K562 (cell line): ENCODE data around the gene PRRC2B. TPM values are rescaled to one million over a fixed set of nuclear protein-coding genes. Genes with fewer than 3 reads are reported as not detected.
A peak's percentile ranks its signal among the peaks of the same experiment; 100 is the strongest.

Experiments
- POLR2AphosphoS5 ChIP-seq: IDR thresholded peaks from 2 replicates; pipeline ENCODE4 v1.6.1; 2011; ENCODE audit warnings: mild to moderate bottlenecking, low read depth, low read length, moderate library complexity; ENCODE audit not compliant: control insufficient read depth, insufficient read depth
- ZNF79 ChIP-seq: fragments of 250-450 bp; sonication (Bioruptor Pico); IDR thresholded peaks from 2 replicates; pipeline ENCODE4 v1.4.0; 2020; ENCODE audit warnings: low read depth, mild to moderate bottlenecking, moderate library complexity
- polyA plus RNA-seq, 8 experiments: library from polyadenylated mRNA; depleted of rRNA in 4 of 8; stranded (reverse) in 5 of 8; unstranded in 3 of 8; fragments of >200 nt; fragmentation: Nextera tagmentation in 2 of 8; fragmentation: Illumina TruSeq in 1 of 8; extraction: Ambion mirVana in 2 of 8; extraction: Trizol in 1 of 8; gene quantifications; 2 replicates each; pipeline versions ENCODE4 v1.2.1 to v1.2.3, GENCODE V29; 2011 to 2014; ENCODE audit warnings: inconsistent platforms in 1 of 8, missing spikeins in 1 of 8
- total RNA-seq, 7 experiments: library from RNA; depleted of rRNA in 6 of 7; stranded (reverse); fragments of >200 nt in 6 of 7; fragmentation: Illumina TruSeq in 2 of 7; extraction: Trizol in 2 of 7; gene quantifications; 2 replicates each; pipeline versions ENCODE4 v1.2.1 to v1.2.3, GENCODE V29; 2011 to 2021; ENCODE audit warnings: low replicate concordance in 1 of 7
- TF ChIP-seq, protein P1 (sequence below): fragments of 250-450 bp; sonication (Bioruptor Pico); IDR thresholded peaks from 2 replicates; pipeline ENCODE4 v1.5.0; 2020; ENCODE audit warnings: mild to moderate bottlenecking
- TF ChIP-seq, protein P2 (sequence below): fragments of 250-450 bp; sonication (Bioruptor Pico); IDR thresholded peaks from 2 replicates; pipeline ENCODE4 v1.8.0; 2022; ENCODE audit warnings: inconsistent platforms, mild to moderate bottlenecking, moderate library complexity, borderline replicate concordance
- TF ChIP-seq, protein P3 (sequence below), 2 experiments: fragments of 250-450 bp in 1 of 2; fragments of 450-650 bp in 1 of 2; sonication (Bioruptor Pico) in 1 of 2; IDR thresholded peaks; 2 replicates each; pipeline versions ENCODE4 v1.6.1 to v1.8.0; 2016 to 2021; ENCODE audit warnings: mild to moderate bottlenecking in 2 of 2, moderate library complexity in 2 of 2, missing compliant biosample characterization in 1 of 2, missing genetic modification characterization in 1 of 2
- TF ChIP-seq, protein P4 (sequence below): fragments of 250-450 bp; sonication (Bioruptor Pico); IDR thresholded peaks from 2 replicates; pipeline ENCODE4 v1.5.0; 2021; ENCODE audit warnings: mild to moderate bottlenecking, borderline replicate concordance
- TF ChIP-seq, protein P5 (sequence below): sonication (generic); formaldehyde crosslinking; IDR thresholded peaks from 2 replicates; pipeline ENCODE4 v1.8.1; 2023; ENCODE audit warnings: mild to moderate bottlenecking, missing genetic modification reagents

The PRRC2B gene
- total and polyA plus RNA-seq, 9 of the 15 experiments (the other 6 are each of a cell fraction or from before 2014, with no cell fraction given): 0.34 to 125 (median 30.9) TPM

DNA sequence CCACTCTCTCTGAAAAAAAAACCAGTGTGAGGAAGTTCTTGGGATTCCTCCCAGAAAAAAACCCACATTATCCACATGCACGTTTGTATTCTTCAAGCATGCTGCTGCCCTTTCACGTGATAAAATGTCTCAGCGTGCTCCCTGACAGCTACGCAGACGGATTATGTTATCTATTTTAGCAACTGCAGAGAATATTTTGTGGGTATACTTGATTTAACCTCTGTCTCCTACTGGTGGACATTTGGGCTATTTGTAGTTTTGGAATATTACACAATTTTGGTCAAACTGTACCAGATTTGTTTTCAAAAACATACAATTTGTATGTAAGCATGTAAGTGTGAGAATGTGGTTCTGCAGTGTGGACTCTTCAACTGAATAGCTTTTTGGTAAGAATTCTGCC lies 10.7 kb downstream of the PRRC2B start (continued):
- TF ChIP-seq, protein P1, sequence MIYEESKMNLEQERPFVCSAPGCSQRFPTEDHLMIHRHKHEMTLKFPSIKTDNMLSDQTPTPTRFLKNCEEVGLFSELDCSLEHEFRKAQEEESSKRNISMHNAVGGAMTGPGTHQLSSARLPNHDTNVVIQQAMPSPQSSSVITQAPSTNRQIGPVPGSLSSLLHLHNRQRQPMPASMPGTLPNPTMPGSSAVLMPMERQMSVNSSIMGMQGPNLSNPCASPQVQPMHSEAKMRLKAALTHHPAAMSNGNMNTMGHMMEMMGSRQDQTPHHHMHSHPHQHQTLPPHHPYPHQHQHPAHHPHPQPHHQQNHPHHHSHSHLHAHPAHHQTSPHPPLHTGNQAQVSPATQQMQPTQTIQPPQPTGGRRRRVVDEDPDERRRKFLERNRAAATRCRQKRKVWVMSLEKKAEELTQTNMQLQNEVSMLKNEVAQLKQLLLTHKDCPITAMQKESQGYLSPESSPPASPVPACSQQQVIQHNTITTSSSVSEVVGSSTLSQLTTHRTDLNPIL (CRISPR knock-in tag): no peak
- no peak for TF ChIP-seq ZNF79
- TF ChIP-seq, protein P2, sequence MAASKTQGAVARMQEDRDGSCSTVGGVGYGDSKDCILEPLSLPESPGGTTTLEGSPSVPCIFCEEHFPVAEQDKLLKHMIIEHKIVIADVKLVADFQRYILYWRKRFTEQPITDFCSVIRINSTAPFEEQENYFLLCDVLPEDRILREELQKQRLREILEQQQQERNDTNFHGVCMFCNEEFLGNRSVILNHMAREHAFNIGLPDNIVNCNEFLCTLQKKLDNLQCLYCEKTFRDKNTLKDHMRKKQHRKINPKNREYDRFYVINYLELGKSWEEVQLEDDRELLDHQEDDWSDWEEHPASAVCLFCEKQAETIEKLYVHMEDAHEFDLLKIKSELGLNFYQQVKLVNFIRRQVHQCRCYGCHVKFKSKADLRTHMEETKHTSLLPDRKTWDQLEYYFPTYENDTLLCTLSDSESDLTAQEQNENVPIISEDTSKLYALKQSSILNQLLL (CRISPR knock-in tag): no peak
- TF ChIP-seq, protein P3, sequence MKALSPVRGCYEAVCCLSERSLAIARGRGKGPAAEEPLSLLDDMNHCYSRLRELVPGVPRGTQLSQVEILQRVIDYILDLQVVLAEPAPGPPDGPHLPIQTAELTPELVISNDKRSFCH (CRISPR knock-in tag; IDR thresholded peaks at IDR 0.05): no peak
- TF ChIP-seq, protein P3 (tag; IDR thresholded peaks at IDR 0.05): no peak
- TF ChIP-seq, protein P4, sequence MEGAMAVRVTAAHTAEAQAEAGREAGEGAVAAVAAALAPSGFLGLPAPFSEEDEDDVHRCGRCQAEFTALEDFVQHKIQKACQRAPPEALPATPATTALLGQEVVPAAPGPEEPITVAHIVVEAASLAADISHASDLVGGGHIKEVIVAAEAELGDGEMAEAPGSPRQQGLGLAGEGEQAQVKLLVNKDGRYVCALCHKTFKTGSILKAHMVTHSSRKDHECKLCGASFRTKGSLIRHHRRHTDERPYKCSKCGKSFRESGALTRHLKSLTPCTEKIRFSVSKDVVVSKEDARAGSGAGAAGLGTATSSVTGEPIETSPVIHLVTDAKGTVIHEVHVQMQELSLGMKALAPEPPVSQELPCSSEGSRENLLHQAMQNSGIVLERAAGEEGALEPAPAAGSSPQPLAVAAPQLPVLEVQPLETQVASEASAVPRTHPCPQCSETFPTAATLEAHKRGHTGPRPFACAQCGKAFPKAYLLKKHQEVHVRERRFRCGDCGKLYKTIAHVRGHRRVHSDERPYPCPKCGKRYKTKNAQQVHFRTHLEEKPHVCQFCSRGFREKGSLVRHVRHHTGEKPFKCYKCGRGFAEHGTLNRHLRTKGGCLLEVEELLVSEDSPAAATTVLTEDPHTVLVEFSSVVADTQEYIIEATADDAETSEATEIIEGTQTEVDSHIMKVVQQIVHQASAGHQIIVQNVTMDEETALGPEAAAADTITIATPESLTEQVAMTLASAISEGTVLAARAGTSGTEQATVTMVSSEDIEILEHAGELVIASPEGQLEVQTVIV (CRISPR knock-in tag): no peak
- TF ChIP-seq POLR2AphosphoS5: peak; percentile 26; the same call in 1 of the 2 replicates
- TF ChIP-seq, protein P5, sequence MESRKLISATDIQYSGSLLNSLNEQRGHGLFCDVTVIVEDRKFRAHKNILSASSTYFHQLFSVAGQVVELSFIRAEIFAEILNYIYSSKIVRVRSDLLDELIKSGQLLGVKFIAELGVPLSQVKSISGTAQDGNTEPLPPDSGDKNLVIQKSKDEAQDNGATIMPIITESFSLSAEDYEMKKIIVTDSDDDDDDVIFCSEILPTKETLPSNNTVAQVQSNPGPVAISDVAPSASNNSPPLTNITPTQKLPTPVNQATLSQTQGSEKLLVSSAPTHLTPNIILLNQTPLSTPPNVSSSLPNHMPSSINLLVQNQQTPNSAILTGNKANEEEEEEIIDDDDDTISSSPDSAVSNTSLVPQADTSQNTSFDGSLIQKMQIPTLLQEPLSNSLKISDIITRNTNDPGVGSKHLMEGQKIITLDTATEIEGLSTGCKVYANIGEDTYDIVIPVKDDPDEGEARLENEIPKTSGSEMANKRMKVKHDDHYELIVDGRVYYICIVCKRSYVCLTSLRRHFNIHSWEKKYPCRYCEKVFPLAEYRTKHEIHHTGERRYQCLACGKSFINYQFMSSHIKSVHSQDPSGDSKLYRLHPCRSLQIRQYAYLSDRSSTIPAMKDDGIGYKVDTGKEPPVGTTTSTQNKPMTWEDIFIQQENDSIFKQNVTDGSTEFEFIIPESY (CRISPR knock-in tag): no peak
